ENCODE results near the gene SDK1.

The SDK1 gene

GRCh38 chr7:3832199-3832598 is 531.1 kb downstream of the SDK1 start:
- DNase-seq, result no peak

- no peak for DNase-seq
Measured at GRCh38 chr7:3835109-3835508, 534.1 kb downstream of the SDK1 start.

GRCh38 chr7:3836855-3837254 is 535.8 kb downstream of the SDK1 start:
- no peak for DNase-seq

GRCh38 chr7:3844540-3845151 is 543.6 kb downstream of the SDK1 start:
- DNase-seq, result no peak

GRCh38 chr7:3846738-3847137 is 545.7 kb downstream of the SDK1 start:
- no peak for DNase-seq

GRCh38 chr7:3847336-3847735 is 546.3 kb downstream of the SDK1 start:
- DNase-seq, result no peak

GRCh38 chr7:3859431-3859830 is 558.4 kb downstream of the SDK1 start:
- DNase-seq, result no peak

GRCh38 chr7:3860932-3861331 is 559.9 kb downstream of the SDK1 start:
- no peak for DNase-seq

GRCh38 chr7:3861386-3861785 is 560.3 kb downstream of the SDK1 start:
- no peak for DNase-seq

- DNase-seq, result peak; percentile 73
Measured at GRCh38 chr7:3861941-3862340, 560.9 kb downstream of the SDK1 start.

GRCh38 chr7:3862774-3863173 is 561.7 kb downstream of the SDK1 start:
- DNase-seq, result no peak

- DNase-seq, result no peak
Measured at GRCh38 chr7:3866277-3866676, 565.2 kb downstream of the SDK1 start.

GRCh38 chr7:3867863-3868262 is 566.8 kb downstream of the SDK1 start:
- DNase-seq, result no peak

GRCh38 chr7:3879355-3880075 is 578.5 kb downstream of the SDK1 start:
- no peak for DNase-seq

- no peak for DNase-seq
Measured at GRCh38 chr7:3880228-3880987, 579.4 kb downstream of the SDK1 start.

- DNase-seq, result no peak
Measured at GRCh38 chr7:3882782-3883181, 581.7 kb downstream of the SDK1 start.

- no peak for DNase-seq
Measured at GRCh38 chr7:3884543-3884942, 583.5 kb downstream of the SDK1 start.

- DNase-seq, result no peak
Measured at GRCh38 chr7:3887096-3887690, 586.1 kb downstream of the SDK1 start.

GRCh38 chr7:3888096-3888495 is 587.0 kb downstream of the SDK1 start:
- DNase-seq, result no peak

GRCh38 chr7:3892157-3892556 is 591.1 kb downstream of the SDK1 start:
- peak; percentile 58 for DNase-seq

GRCh38 chr7:3892686-3893085 is 591.6 kb downstream of the SDK1 start:
- DNase-seq, result no peak

- DNase-seq, result no peak
Measured at GRCh38 chr7:3893151-3893788, 592.2 kb downstream of the SDK1 start.

GRCh38 chr7:3893789-3894153 is 592.7 kb downstream of the SDK1 start:
- DNase-seq, result no peak

All from femur (tissue), 1 donor.